Panc1 (cell line): ENCODE measurements around the gene UBTD1.

ENCODE experiments used
- CTCF ChIP-seq: fragments of 450-650 bp; IDR thresholded peaks from 2 replicates; pipeline ENCODE4 v1.5.1; 2017; ENCODE audit warnings: mild to moderate bottlenecking
- POLR2AphosphoS5 ChIP-seq: IDR thresholded peaks from 2 replicates; pipeline ENCODE4 v1.6.1; 2012; ENCODE audit warnings: mild to moderate bottlenecking, low read depth, low read length, moderate library complexity
- REST ChIP-seq, 2 experiments: IDR thresholded peaks; 2 replicates each; pipeline ENCODE4 v1.6.1; 2011 to 2012; ENCODE audit warnings: low read depth in 2 of 2, control low read depth in 1 of 2, low read length in 1 of 2, mild to moderate bottlenecking in 1 of 2, moderate library complexity in 1 of 2; ENCODE audit not compliant: insufficient read depth in 1 of 2
- SIN3A ChIP-seq: IDR thresholded peaks from 2 replicates; pipeline ENCODE4 v1.6.1; 2012; ENCODE audit warnings: low read depth, mild to moderate bottlenecking, low read length, moderate library complexity, borderline replicate concordance; ENCODE audit not compliant: insufficient read depth
- TCF7L2 ChIP-seq: IDR thresholded peaks from 2 replicates; pipeline ENCODE4 v1.6.1; 2011; ENCODE audit warnings: mild to moderate bottlenecking, low read depth, low read length, inconsistent platforms

GRCh38 chr10:97539523-97540200, 40.9 kb downstream of the UBTD1 start:
- TF ChIP-seq CTCF, result no peak
- TF ChIP-seq POLR2AphosphoS5, result peak; percentile 39; the same call in 1 of the 2 replicates
- TF ChIP-seq TCF7L2, result no peak
- TF ChIP-seq SIN3A, result no peak
- TF ChIP-seq REST (IDR thresholded peaks at IDR 0.05; ENCODE audit: insufficient read depth in 1 of 2, low read depth in 2 of 2, low read length in 1 of 2), result no peak; a peak in 1 of 4 replicates
